CD4-positive, alpha-beta T cell treated with Interleukin-21 for 1 hour (primary cell): ENCODE data around the gene ARHGEF26.

Experiments
- DNase-seq: peaks from one replicate; pipeline ENCODE4 v3.0.0-alpha.2; 2020

The ARHGEF26 gene

DNA sequence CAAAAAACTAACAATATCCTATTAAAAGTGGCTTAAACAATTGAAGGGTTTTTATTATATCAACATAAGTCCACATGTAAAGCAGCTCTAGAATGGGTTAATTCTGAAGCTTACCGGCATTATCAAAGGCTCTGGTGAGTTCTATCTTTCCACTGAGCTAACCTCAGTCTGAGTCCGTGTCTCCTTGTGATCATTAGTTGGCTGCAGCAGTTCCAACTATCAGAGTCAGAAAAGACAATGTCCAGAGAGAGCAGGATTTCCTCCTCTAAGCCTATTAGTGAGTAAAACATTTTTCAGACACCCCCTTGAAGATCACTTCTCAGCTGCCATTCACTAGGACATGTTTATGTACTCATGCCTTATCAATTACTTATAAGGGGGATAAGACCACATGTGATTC, 153.2 kb downstream of the ARHGEF26 start:
- DNase-seq: no peak

DNA sequence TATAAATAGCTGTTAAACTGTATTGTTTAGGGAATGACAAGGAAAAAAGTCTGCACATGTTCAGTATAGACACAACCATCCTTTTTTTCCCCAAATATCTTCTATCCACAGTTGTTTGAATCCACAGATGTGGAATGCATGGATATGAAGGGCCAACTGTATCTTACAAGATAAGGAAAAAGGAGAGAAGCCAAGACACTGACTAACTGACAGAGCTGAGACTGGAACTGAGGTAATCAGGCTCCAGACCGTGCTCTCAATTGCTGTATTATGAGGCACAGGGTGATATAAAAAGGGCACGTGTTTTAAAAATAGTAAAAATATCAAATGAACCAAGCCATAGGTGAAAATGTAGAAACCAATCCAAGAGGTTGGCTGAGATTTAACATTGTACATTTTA, 154.1 kb downstream of the ARHGEF26 start:
- no peak for DNase-seq

DNA sequence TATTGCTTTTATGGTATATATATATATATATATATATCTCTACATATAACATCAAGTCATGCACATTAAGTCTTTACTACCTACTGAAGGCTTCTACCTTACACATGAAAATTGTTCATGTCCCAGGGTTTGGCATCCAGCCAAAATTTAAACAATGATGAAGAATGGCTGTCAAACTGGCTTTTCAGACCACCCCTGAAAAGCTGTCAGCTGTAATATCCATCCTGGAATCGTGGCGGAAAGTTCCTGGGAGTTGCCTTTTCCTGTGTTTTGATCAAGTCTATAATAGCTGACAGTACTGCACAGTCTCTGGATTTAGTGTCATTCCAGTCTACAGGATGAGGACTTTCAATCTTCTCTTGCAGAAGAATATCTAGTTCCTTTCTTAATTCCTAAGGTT, 154.8 kb downstream of the ARHGEF26 start:
- no peak for DNase-seq

DNA sequence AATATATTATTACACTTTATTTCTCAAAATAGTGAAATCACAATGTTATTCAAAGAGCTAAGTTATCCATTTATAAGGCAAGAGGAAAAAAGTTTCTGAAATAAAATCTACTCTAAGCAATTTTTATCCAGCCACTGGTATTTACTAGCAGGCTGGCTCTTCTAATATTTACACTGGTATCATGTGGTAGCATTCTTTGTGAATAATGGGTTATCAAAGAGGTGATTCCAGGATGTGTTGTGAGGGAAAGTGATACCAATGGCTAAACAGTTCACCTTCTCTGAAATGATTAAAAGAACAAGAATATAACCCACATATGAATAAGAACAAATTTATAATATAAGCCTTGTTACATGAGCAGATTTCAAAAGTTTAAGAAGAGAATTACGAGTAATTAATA, 159.0 kb downstream of the ARHGEF26 start:
- no peak for DNase-seq

DNA sequence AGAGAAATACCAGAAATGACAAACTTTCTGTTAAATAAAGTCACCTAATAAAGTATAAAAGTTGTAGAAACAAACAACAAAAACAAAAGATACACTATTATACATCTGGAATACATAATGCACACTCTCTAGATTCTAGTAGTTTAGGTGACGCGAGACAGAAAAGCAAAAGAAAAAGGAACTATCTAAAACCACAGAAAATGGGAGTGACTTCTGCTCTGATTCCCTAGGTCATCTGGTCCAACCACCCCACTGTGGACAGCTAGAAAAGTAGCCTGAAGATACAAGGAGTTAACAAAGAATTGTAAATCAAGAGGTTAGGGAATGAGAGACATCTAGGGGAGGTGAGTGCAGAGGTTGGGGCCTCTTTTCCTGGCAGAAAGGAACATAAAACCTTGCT, 164.0 kb downstream of the ARHGEF26 start:
- DNase-seq: no peak

DNA sequence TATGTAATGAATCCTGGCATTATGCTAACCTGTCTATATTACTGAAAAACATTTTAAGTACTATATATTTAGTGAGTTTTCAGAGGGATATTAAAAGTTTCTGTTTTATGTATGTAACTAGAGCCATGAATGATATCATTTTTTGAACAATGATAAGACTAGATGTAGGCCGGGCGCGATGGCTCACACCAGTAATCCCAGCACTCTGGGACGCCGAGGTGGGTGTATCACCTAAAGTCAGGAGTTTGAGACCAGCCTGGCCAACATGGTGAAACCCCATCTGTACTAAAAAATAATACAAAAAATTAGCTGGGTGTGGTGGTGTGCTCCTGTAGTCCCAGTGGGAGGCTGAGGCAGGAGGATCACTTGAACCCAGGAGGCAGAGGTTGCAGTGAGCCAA, 169.0 kb downstream of the ARHGEF26 start:
- DNase-seq: no peak

DNA sequence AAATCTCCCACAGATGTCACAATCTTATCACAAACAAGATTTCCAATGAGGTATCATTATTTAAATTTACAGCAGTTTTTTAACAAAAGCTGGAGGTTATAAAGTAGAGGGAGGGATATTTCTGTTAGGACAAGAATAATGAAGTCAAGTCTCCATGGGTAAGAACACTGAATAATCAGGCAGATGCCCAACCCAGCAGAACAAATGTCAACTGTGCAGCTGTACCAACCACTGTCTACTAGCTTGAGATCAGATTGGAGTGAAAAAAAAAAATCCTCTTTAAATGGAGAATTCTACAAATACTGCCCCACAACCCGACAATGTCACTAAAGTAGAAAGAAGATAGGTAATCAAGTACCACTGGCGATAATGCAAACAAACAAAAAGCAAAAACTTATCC, 172.8 kb downstream of the ARHGEF26 start:
- no peak for DNase-seq

DNA sequence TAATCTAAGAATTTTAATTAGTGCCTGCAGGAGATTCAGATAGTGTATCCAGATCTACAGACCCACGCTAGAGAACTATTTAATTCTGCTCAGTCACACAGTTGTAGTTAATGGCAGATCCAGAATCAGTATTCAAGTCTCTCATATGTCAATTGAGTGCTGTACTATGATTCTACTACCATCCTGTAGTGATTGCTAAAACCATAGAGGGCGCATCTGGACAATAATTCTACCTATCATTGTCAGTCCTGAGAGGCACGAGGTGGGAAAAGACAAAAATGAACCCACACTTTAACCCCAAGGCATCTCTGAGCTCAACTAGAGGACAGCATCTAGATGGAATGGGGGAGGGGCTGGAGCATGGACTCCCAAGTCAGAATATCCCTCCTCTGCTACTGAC, 180.4 kb downstream of the ARHGEF26 start:
- DNase-seq: no peak

DNA sequence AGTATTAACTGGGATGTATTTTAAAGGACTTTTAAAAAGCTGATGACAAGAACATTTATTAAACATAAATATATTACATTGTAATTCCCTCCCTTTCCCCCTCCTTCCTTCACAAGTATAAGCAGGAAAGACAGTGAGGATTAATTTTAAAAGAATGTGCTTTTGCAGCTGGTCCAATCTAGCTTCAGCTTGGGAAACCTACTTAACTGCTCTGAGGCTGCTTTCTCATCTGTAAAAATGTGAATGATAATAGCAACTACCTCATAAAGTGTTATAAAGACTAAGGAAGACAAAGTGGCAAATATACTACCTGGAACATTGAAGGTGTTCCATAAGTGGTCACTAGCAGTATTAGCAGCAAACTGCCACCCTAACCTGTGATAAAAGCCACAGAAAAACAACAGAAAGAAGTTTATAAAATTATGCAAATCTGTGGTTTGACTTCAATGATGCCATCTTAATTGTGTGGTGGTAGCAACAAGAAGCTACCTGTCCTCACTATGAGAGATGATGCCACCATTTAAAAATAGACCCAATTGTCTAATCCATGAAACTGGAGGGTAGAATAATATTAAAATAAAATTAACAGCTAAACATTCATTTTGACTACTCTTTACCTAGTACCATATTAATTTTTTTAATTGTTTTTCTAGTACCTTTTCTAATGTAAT, 183.1 kb downstream of the ARHGEF26 start:
- no peak for DNase-seq

DNA sequence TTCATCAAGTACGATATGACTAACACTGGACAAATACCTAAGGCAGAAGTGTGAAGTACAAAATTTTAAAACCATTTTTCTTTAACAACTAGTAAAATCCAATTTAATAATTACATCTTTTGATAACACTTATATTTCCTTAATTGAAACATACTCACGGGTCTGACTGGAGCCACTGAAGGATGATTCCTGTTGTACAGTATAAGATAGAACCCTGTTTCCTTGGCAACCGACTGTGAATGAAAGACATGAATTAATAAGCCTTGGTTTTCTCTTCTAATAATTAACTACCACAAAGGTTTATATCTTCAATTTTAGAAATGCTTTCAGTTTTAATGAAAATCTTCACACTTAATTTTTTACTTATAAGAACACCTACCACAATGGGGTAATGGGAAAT, 183.7 kb downstream of the ARHGEF26 start:
- no peak for DNase-seq

DNA sequence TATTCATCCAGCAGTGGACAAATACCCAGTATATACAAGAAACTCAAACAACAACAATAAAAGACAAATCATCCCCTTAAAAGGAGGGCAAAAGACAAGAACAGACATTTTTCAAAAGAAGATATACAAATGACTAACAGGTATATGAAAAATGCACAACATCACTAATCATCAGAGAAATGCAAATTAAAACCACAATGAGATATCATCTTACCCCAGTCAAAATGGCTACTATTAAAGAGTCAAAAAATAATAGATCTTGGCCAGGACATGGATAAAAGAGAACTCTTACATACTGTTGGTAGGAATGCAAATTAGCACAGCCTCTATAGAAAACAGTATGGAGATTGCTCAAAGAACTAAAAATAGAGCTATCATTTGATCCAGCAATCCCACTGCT, 186.2 kb downstream of the ARHGEF26 start:
- no peak for DNase-seq
